ENCODE results near the gene CDH4.
"Not testable (repeated sequence)": the region's sequence is repeated elsewhere in the genome, so short reads cannot be mapped to it uniquely, and the experiment has no call there.

The CDH4 gene

DNA sequence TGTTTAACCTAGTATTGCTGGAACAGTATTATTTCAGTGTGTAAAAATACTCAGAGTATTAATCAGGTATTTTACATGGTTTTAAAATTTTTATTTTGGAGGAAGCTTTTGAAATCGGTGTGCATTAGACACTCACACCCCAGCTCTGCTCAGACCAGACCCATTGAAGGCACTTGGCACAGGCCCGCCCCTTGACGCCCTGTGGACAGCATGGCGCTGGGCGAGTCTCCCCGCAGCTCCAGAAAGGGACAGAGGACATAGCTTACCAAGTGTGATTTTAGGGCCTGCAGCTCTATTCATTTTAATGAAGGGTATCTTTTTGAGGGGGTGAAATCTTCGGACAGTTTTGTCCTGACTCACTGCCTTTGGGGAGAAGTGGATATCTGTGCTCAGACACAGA, 164.5 kb downstream of the CDH4 start:
- no peak for DNase-seq (ENCODE audit: low read depth in 2 of 2)

DNA sequence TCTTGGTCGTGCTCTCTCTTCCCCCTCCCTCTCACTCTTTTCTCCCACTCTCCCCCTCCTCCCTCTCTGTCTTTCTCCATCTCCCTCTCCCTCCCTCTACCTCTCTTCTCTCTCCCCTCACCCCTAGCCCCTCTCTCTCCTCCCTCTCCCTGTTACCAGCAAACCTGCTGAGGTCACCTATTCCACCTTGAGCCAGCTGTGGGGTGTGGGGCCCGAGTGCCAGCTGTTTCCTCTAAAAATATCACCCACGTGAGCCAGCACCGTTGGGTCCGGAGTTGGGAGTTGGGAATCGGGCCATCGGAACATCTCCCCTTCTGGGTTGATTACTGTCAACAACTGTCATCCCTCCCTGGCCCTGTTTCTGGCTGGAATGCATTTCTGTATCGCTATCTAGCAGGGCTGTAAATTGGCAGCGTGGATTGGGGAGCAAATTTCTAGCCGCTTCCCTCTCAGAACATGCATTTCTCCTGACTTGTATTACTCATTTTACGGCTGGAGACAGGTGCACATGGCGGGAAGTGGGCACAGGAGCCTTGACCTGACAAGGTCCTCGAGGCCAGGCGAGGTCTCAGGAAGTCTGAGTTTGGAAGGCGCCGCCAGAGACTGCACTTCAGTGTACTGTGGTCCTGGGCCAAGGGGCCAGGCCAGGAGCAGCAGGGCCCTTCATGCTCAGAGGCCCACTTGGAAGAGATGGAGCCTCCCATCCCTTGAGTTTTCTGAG, 165.3 kb downstream of the CDH4 start:
- DNase-seq (ENCODE audit: low read depth in 2 of 2), result no peak

DNA sequence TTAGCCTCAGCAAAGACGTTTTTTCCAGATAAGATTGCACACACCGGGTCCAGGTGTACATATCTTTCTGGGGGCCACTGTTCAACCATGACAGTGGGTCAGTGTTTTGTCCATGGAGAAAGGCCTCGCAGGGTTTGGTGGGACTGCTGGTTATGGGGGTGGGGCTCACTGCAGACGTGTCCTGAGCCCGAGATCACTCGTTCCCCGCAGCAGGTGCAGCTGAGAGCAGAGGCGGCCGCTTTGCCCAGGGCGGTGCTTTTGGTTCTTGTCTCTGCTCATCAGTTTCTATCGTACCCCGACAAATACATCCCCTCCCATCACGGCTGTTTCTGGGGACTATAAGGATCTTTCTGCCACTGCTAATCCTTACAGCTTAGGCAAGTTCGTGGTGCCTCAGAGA, 166.9 kb downstream of the CDH4 start:
- DNase-seq (ENCODE audit: low read depth in 2 of 2), result no peak

DNA sequence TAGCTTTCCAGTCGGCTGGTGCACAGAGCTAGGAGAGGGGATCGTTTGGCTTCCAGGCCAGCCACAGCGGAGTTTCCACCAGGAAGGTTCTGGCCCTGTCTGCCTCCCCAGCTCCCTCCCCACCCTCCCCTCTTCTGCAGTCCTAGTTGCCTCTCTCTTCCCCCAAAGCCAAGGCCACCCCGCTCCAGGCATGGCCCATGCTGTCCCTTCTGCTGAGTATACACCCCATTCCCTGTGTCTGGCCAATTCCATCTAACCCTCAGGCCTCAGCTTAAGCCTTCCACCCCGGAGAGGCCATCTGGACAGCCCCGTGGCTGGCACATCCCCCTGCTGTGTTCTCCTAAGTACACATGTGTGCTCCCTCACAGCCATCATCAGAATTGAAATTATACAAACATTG, 167.4 kb downstream of the CDH4 start:
- DNase-seq (ENCODE audit: low read depth in 2 of 2), result no peak

DNA sequence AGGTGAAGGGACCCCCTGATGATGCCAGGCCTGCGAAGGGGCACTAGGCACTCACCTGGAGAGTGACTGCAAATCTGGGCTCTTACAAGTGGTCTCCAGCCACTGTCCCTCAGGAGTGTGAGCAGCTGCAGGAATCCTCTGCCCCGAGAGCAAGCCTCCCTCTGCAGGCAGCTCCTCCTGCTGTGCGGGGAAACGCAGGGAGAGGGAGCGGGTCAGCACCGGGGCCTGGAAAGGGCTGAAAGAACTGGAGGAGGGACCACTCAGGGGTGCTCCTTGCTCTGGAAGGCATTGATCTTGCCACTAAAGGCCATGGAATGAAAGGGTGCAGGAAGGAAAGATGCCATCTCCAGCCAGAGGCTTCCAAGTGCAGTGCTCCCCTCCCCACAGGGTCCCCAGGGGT, 168.0 kb downstream of the CDH4 start:
- no peak for DNase-seq (ENCODE audit: low read depth in 2 of 2)

DNA sequence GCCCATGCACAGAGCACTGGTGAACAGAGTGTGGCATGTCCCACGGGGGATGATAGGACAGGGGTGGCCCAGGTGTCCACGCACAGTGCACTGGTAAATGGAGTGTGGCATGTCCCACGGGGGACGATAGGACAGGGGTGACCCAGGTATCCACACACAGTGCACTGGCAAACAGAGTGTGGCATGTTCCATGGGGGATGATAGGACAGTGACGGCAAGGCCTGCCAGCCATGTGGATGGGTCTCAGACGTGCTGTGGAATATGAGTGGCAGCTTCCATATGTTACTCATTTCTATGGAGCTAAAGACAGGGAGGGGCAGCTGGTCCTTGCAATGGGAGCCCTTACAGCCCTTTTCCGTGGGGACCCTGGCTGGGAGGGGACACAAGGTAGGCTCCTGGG, 168.7 kb downstream of the CDH4 start:
- DNase-seq (ENCODE audit: low read depth in 2 of 2), result no peak

DNA sequence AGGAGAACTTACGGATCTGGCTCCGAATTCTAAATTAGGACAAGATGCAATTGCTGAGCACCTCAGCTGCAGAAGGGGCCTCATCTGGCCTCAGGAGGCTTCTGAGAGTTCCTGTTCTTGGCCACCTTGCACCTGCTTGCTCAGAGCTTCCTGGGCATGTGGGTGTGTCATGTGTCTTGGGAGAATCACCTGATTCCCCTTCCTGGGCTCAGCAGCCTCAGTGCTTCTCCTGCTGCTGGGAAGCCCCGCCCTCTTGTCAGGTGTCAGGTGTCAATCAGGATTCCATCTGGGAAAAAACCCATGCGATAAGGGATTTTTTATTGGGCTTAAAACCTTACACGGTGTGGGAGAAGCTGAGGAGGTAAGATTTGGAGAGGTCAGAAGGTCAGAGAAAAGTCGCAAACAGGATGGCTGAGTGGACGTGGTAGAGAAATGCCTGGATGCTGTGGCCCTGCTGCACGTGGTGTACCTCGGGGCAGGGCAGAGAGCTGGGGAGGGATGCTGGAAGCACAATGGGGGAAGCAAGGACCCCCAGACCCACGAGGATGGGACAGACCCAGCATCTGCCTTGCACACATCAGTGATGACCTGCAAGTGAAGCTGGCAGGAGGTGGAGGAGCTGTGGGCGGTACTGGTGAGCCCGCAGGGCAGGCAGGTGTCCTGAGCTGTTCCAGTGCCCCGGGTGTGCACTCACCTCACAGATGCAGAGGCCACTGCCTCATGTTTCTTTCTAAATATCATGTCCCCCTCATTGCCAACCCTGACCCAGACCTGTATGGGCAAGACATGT, 170.8 kb downstream of the CDH4 start:
- DNase-seq (ENCODE audit: low read depth in 2 of 2), result no peak

DNA sequence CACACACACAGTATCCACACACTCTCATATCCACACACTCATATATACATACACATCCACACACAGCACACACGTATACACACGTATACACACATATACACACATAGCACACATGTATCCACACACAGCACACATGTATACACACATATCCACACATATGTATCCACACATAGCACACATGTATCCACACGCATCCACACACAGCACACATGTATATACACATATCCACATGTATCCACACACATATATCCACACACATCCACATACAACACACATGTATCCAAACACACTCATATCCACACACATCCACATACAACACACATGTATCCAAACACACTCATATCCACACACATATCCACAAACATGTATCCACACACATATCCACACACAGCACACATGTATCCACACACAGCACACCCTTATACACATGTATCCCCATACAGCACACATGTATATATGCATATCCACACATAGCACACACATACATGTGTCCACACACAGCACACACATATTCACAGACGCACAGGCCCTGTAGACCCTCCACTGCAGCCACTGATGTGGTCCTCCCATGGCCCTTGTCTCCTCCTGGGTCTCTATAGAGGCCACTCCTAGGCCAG, 172.1 kb downstream of the CDH4 start:
- no peak for DNase-seq (ENCODE audit: low read depth in 2 of 2)

DNA sequence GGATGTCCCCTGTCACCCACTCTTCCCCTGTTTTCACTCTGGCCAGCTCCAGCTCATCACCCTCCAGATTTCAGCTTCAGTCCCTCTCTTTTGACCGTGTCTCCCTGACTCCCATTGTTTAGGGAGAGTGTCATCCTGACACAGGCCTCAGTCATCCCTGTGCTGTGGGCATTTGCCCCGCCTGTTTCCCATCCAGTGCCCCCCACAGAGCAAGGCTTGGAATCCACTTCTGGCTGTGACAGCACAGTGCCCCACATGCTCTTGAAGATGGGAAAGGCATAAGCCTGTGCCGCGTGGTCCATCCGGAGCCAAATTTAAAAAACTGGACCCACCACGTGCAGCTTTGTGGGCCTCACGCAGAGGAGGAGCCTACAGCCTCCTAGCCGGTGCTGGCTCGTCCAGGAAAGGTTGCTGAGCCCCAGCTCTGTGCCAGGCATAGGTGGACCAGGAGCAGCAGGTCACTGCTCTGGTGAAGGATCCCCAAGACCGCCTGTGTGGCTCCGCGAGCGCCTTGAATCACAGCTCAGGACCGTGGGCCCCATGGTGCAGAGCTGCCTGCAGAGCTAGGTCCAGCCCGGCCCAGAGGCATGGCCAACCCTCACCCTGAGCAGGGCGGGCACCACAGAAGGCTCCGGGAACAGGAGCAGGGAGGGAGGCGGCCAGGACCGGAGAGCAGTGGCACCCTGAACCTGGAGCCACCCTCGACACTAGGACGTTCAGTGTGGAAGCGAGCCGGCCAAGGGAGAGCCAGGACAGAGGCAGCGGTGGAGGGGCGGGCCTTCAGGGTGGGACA, 172.8 kb downstream of the CDH4 start:
- DNase-seq (ENCODE audit: low read depth in 2 of 2), result no peak

DNA sequence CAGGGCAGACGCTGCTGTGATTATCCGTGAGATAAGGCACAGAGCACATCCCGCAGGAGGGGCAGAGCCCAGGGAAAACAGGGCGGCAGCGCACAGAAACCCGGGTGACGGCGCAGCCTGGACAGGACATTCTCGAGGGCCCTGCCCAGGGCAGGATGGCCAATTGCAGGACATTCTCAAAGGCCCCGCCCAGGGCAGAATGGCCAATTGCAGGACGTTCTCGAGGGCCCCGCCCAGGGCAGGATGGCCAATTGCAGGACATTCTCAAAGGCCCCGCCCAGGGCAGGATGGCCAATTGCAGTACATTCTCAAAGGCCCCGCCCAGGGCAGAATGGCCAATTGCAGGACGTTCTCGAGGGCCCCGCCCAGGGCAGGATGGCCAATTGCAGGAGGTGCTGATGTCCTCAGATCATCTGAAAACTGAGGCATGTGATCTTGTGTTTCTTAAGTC, 173.5 kb downstream of the CDH4 start:
- DNase-seq (ENCODE audit: low read depth in 2 of 2), result not testable (repeated sequence)

DNA sequence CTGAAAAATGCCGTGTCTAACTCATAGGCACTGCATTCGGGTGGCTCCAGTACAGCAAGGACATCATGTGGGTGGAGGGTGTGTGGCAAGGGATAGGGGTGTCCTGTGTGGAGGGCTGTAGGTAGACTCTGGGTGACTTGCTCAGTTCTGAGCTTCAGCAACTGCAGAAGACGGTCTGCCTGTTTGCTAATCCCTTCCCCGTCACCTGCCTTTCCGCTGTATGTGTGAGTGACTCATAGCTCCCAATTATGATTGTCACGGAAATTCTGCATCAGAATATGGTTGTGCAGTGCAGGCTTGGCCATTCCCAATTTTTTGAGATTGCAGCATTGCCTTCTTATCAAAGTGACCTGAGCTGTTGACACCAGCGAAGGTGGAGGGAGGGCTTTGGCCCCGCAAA, 174.3 kb downstream of the CDH4 start:
- DNase-seq (ENCODE audit: low read depth in 2 of 2), result no peak

DNA sequence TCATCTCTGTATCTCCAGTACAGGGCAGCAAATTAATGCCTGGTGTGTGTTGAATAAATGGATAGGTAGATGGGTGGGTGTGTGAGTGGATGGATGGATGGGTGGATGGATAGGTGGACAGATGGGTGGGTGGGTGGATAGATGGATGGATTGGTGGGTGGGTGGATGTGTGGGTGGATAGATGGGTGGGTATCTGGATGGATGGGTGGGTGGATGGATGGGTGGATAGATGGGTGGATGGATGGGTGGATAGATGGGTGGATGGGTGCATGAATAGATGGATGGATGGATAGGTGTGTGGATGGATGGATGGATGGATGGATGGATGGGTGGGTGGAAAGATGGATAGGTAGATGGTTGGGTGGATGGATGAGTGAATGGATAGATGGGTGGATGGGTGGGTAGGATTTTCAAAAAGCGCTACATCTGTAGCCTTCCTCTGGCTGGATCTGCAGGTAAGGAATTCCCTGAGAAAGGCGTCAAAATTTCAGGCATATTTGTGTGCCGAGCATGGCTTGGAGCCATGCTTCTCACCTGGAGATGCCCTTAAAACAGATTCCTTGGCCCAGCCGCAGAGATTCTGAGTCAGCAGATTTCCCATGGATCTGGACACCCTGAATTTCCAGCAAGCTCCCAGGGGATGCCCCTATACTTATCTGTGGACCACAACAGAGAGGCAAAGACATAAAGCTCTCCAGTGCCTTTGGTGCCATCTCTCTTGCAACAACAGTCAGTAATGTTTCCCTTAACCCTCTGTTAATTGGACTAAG, 177.6 kb downstream of the CDH4 start:
- no peak for DNase-seq (ENCODE audit: low read depth in 2 of 2)

DNA sequence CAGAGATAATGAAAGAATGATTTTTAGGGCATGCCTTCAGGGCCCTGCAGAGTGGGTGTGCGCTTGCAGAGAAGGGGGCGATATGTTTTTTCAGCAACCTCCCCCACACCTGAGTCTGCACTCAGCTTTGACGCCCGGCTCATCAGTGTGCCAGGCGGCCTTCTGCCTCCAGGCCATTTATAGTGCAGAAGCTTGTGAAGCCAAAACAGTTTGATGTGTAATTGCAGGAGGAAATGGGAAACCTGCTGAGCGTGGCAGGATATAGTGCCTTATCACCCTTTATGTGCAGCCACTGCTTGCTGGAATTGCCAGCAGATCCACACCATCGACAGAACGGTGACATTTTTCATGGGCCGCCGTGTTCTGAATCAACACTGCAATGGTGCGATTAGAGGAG, 178.2 kb downstream of the CDH4 start:
- no peak for DNase-seq (ENCODE audit: low read depth in 2 of 2)

DNA sequence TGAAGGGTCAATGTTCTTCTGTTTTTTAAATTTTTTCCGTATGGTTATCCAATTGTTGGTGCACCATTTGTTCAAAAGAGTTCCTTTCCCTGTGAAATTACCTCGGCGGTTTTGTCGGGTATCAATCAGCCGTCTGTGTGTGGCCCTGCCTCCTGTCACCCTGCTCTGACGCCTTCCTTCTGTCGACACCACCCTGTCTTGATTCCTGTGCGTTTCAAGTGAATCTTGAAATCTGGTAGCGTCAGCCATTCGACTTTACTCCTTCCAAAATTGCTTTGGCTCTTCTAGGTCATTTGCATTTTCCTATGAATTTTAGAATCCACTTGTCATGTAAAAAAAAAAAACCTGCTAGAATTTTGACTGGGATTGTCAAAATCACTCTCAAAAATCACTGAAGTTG, 181.1 kb downstream of the CDH4 start:
- no peak for DNase-seq (ENCODE audit: low read depth in 2 of 2)

DNA sequence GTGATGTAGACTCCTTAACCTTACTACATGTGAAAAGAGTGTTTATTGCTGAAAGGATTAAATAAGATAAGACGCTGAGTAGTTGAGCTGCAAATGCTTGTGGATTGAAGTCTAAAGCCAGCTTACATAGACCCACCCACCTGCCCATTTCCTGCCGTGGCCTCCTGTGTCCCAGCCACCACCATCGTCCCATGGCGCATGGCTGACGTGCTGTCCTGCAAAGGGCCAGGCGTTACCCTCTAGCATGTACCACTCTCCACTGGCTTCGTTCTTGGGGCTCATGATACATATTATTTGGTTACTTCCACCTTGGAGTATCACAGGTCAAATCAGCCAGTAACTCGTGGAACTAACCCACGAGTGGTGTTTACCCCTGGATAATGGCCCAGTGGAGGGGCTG, 181.8 kb downstream of the CDH4 start:
- no peak for DNase-seq (ENCODE audit: low read depth in 2 of 2)

DNA sequence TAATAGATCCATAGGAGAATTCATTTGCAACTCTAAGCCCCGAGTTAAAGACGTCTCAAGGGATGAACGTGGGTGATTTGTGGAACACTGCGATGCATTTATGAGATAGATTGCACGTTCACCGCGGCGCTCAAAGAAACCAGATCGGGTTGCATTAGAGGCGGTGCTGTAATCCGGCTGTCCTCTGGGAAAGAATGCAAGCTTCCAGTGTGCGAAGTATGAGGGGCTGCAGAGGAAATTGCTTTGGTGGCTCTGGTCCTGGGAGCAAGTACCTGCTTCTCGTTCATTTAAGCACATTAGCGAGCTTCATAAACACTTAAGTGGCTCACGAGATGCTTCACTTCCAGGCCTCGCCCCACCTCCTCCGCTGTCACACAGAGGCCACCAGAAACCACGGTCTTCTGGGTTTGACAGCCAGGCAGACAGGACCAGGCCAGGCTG, 182.3 kb downstream of the CDH4 start:
- no peak for DNase-seq (ENCODE audit: low read depth in 2 of 2)

DNA sequence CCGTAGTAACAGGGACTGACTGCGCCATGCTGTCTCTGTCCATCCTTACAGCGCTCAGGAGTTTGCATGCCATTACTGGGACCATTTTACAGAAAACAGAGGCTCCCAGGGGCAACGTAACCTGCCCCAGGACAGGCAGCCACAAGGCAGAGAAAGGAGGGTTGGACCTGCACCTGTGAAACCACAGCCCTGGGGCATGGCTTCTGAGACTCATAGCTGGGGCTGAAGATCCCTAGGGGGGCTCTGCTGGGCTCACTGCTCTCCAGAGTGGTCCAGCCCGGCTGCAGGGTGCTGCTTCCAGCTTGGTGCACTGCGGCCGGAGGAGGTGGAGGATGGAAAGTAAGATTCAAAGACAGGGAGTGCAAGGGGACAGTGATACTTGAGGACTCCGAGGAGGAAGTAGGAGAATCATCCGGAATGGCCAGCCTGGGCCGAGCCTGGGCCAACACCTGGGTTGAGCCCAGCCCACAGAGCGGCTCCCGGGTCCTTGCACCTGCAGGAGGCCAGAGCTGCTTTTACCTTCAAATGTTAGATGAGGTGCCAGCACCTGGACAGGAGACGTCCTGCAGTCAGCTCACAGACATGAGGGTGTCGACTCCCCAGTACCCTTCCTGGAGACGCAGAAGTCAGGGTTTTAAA, 183.2 kb downstream of the CDH4 start:
- DNase-seq (ENCODE audit: low read depth in 2 of 2), result no peak

DNA sequence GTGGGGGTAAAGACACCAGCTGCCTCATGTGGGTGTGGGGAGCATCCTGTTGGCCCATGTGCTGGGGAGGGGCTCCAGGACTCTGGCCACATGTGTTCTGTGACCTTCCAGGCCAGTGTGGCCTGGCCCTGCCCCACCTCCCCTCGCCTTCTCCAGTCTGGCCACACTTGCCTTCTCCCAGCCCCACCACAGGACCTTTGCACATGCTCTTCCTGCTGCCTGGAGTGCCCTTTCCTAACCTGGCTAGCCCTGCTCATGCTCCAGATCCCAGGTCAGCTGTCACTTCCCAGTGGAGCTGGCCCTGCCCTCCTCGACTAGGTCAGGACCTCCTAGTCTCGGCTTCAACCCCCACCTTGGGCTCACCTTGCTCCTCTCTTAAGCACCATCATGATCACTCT, 183.8 kb downstream of the CDH4 start:
- DNase-seq (ENCODE audit: low read depth in 2 of 2), result no peak

DNA sequence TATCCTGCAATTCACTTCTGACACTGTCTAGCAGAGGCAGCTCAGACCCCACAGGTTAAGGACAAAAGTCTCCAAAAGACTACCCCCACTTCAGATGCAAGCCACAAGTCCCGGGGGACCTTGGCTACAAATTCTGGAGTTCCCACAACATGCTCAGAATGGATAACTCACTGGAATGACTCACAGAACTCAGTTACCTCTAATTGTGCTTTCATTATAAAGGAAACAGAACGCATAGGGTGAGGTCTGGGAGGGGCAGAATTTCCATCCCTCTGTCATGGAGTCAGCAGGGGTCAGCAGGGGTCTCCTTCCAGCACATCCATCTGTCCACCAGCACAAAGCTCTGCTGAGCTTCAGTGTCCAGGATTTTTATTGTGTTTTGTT, 184.2 kb downstream of the CDH4 start:
- DNase-seq (ENCODE audit: low read depth in 2 of 2), result no peak

DNA sequence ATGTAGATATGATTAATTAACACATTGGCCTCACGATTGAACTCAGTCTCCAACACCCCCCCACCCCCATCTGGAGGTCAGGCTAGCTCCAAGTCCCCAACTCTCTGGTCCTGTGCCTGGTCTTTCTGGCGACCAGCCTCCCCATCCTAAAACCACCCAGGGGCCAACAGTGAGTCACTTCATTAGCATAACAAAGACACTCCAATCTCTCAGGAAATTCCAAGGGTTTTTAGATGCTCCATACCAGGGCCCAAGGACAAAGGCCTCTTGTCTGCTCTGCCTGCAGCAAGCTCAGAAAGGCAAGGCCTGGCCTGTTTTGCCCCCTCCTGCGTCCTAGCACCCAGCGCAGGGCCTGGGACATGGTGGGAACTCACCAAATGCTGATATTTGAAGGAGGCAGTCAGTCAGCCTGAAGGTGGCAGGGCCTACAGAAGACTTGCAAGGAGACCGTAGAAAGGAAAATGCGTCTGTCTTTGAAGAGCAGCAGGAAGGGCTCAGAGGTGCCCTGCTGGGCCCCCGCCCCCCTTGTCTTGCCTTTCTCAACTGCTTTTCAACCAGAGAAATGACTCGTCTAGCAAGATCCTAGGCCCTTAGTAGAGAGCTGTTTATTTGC, 184.7 kb downstream of the CDH4 start:
- DNase-seq (ENCODE audit: low read depth in 2 of 2), result no peak
